Parathyroid adenoma (tissue), 2 donors: ENCODE measurements around the gene PPP3R1.

Experiments
- H2AFZ ChIP-seq: fragments of 300-600 bp; sonication (generic); one replicate; pipeline ENCODE4 v1.7.0; 2017; ENCODE audit warnings: antibody characterized with exemption, mild to moderate bottlenecking
- H3K27ac ChIP-seq: fragments of 300-600 bp; sonication (generic); one replicate; pipeline ENCODE4 v1.7.0; 2017
- H3K27me3 ChIP-seq: fragments of 300-600 bp; sonication (generic); one replicate; pipeline ENCODE4 v1.7.0; 2017; ENCODE audit warnings: low read length; ENCODE audit not compliant: control insufficient read depth, insufficient read depth
- H3K36me3 ChIP-seq: fragments of 300-600 bp; sonication (generic); one replicate; pipeline ENCODE4 v1.7.0; 2017; ENCODE audit warnings: low read length; ENCODE audit not compliant: control insufficient read depth, insufficient read depth
- H3K4me1 ChIP-seq: fragments of 300-600 bp; sonication (generic); one replicate; pipeline ENCODE4 v1.7.0; 2017; ENCODE audit warnings: control low read depth
- H3K4me2 ChIP-seq: fragments of 300-600 bp; sonication (generic); one replicate; pipeline ENCODE4 v1.7.0; 2017; ENCODE audit warnings: low read length
- H3K4me3 ChIP-seq: fragments of 300-600 bp; sonication (generic); one replicate; pipeline ENCODE4 v1.7.0; 2017; ENCODE audit warnings: low read depth, low read length
- H3K79me2 ChIP-seq: fragments of 300-600 bp; sonication (generic); one replicate; pipeline ENCODE4 v1.7.0; 2017; ENCODE audit warnings: control low read depth
- H3K9ac ChIP-seq: fragments of 300-600 bp; sonication (generic); one replicate; pipeline ENCODE4 v1.7.0; 2017; ENCODE audit warnings: mild to moderate bottlenecking
- H3K9me3 ChIP-seq: fragments of 300-600 bp; sonication (generic); one replicate; pipeline ENCODE4 v1.7.0; 2017; ENCODE audit warnings: low read length; ENCODE audit not compliant: control insufficient read depth
- CTCF ChIP-seq: fragments of 300-600 bp; sonication (generic); IDR thresholded peaks from one replicate; pipeline ENCODE4 v1.7.0; 2017; ENCODE audit warnings: antibody characterized with exemption, mild to moderate bottlenecking
- donor health status: primary hyperparathyroidism.

The PPP3R1 gene

GRCh38 chr2:68230241-68231060 lies 21.9 kb downstream of the PPP3R1 start:
- H3K9ac ChIP-seq: no peak overlapping the region
- H3K4me2 ChIP-seq: no peak overlapping the region
- H3K27me3 ChIP-seq: no peaks in the 10 kb centered on the region
- H3K9me3 ChIP-seq: no peaks in the 10 kb centered on the region
- no peak overlapping the region for H3K27ac ChIP-seq
- H3K4me1 ChIP-seq: peaks cover 10% of the 10 kb centered on the region
- no peaks in the 10 kb centered on the region for H3K36me3 ChIP-seq
- H3K79me2 ChIP-seq: peaks cover 38% of the 10 kb centered on the region
- no peak overlapping the region for H3K4me3 ChIP-seq
- H2AFZ ChIP-seq: no peak overlapping the region
- TF ChIP-seq CTCF: no peak

- H2AFZ ChIP-seq: no peak overlapping the region
- H3K4me3 ChIP-seq: no peak overlapping the region
- peaks cover 31% of the 10 kb centered on the region for H3K79me2 ChIP-seq
- peaks cover 13% of the 10 kb centered on the region for H3K4me1 ChIP-seq
- H3K36me3 ChIP-seq: no peaks in the 10 kb centered on the region
- no peak overlapping the region for H3K4me2 ChIP-seq
- no peaks in the 10 kb centered on the region for H3K9me3 ChIP-seq
- TF ChIP-seq CTCF: no peak
- no peaks in the 10 kb centered on the region for H3K27me3 ChIP-seq
- no peak overlapping the region for H3K27ac ChIP-seq
- H3K9ac ChIP-seq: no peak overlapping the region
These were observed 25.5 kb downstream of the PPP3R1 start for GRCh38 chr2:68226794-68227193.

- Histone ChIP-seq H3K4me2 (peak overlapping the region; percentile 2), H2AFZ (no peak overlapping the region), H3K36me3 (no peaks in the 10 kb centered on the region), H3K79me2 (peaks cover 39% of the 10 kb centered on the region), H3K27me3 (no peaks in the 10 kb centered on the region), H3K9me3 (no peaks in the 10 kb centered on the region), H3K4me3 (no peak overlapping the region), H3K9ac (no peak overlapping the region), H3K27ac (no peak overlapping the region), H3K4me1 (peaks cover 6% of the 10 kb centered on the region)
- TF ChIP-seq CTCF: peak; percentile 33
These were observed 27.2 kb downstream of the PPP3R1 start for GRCh38 chr2:68225119-68225632.

- Histone ChIP-seq H3K36me3 (no peaks in the 10 kb centered on the region), H3K4me1 (peaks cover 12% of the 10 kb centered on the region), H2AFZ (no peak overlapping the region), H3K27ac (no peak overlapping the region), H3K4me3 (no peak overlapping the region), H3K9ac (no peak overlapping the region), H3K4me2 (no peak overlapping the region), H3K9me3 (no peaks in the 10 kb centered on the region), H3K27me3 (no peaks in the 10 kb centered on the region), H3K79me2 (peaks cover 33% of the 10 kb centered on the region)
- TF ChIP-seq CTCF: no peak
These were observed 28.9 kb downstream of the PPP3R1 start for GRCh38 chr2:68223419-68223818.

- Histone ChIP-seq H3K4me2 (no peak overlapping the region), H3K4me1 (peaks cover 12% of the 10 kb centered on the region), H3K36me3 (no peaks in the 10 kb centered on the region), H3K4me3 (no peak overlapping the region), H2AFZ (no peak overlapping the region), H3K79me2 (peaks cover 33% of the 10 kb centered on the region), H3K27me3 (no peaks in the 10 kb centered on the region), H3K27ac (no peak overlapping the region), H3K9me3 (no peaks in the 10 kb centered on the region), H3K9ac (no peak overlapping the region)
- no peak for TF ChIP-seq CTCF
These were observed 30.0 kb downstream of the PPP3R1 start for GRCh38 chr2:68222287-68222686.
